ENCODE results near the gene TNNT2.

DNA sequence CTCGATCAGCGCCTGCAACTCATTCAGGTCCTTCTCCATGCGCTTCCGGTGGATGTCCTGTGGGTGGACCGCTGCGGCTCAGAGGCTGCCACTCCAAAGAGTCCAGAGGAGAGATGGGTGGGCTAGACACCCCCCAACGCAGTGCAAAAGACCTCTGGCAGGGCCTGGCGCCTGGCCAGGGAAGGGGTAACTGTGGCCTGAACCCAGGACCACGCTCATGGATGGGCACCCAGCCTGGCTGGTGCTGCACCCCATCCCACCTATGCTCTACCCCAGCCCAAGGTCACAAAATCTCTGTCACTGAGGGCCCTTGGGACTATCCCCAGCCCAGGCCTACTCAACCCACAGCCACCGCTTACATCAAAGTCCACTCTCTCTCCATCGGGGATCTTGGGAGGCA, 12.2 kb downstream of the TNNT2 start:
- TF ChIP-seq, protein P1, sequence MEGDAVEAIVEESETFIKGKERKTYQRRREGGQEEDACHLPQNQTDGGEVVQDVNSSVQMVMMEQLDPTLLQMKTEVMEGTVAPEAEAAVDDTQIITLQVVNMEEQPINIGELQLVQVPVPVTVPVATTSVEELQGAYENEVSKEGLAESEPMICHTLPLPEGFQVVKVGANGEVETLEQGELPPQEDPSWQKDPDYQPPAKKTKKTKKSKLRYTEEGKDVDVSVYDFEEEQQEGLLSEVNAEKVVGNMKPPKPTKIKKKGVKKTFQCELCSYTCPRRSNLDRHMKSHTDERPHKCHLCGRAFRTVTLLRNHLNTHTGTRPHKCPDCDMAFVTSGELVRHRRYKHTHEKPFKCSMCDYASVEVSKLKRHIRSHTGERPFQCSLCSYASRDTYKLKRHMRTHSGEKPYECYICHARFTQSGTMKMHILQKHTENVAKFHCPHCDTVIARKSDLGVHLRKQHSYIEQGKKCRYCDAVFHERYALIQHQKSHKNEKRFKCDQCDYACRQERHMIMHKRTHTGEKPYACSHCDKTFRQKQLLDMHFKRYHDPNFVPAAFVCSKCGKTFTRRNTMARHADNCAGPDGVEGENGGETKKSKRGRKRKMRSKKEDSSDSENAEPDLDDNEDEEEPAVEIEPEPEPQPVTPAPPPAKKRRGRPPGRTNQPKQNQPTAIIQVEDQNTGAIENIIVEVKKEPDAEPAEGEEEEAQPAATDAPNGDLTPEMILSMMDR (IDR thresholded peaks at IDR 0.05; ENCODE audit: insufficient read depth, low read depth, low read length) = no peak
- TF ChIP-seq EZH2 (IDR thresholded peaks at IDR 0.05; ENCODE audit: insufficient read depth, low read length) = no peak
